ENCODE measurements around the gene ABHD17A. TPM values are rescaled to one million over a fixed set of nuclear protein-coding genes. Genes with fewer than 3 reads are reported as not detected.

The ABHD17A gene
- total and polyA plus RNA-seq, 9 of the 15 experiments (the other 6 are each of a cell fraction or from before 2014, with no cell fraction given), result 0.04 to 135 (median 21.8) TPM; not detected in 1

DNA sequence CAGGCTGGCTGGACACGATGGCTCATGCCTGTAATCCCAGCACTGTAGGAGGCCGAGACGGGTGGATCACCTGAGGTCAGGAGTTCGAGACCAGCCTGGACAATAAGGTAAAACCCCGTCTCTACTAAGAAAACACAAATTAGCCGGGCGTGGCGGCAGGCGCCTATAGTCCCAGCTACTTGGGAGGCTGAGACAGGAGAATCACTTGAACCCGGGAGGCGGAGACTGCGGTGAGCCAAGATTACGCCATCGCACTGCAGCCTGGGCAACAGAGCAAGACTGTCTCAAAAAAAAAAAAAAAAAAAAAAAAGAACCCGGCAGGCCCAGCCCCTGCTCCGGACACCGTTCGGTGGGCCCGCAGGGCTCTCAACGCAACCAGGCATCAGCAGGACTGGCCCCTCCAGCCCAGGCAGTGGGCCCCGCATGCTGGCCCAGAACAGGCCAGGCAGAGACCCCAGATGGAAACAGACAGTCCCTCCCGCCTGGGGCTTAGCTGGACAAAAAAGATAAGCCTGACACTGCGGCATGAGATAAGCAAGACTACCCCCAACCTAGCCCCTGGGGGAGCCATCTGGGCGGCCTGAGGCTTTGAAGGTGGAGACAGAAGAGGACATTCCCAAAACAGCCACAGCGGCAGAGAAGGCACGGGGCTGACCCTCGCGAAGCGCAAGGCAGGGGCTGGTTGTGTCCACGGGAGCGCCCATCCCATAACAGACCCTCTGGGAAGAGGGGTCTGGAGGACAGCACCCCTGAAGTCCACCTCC is 48.7 kb downstream of the ABHD17A start (continued):
- TF ChIP-seq, protein P1, sequence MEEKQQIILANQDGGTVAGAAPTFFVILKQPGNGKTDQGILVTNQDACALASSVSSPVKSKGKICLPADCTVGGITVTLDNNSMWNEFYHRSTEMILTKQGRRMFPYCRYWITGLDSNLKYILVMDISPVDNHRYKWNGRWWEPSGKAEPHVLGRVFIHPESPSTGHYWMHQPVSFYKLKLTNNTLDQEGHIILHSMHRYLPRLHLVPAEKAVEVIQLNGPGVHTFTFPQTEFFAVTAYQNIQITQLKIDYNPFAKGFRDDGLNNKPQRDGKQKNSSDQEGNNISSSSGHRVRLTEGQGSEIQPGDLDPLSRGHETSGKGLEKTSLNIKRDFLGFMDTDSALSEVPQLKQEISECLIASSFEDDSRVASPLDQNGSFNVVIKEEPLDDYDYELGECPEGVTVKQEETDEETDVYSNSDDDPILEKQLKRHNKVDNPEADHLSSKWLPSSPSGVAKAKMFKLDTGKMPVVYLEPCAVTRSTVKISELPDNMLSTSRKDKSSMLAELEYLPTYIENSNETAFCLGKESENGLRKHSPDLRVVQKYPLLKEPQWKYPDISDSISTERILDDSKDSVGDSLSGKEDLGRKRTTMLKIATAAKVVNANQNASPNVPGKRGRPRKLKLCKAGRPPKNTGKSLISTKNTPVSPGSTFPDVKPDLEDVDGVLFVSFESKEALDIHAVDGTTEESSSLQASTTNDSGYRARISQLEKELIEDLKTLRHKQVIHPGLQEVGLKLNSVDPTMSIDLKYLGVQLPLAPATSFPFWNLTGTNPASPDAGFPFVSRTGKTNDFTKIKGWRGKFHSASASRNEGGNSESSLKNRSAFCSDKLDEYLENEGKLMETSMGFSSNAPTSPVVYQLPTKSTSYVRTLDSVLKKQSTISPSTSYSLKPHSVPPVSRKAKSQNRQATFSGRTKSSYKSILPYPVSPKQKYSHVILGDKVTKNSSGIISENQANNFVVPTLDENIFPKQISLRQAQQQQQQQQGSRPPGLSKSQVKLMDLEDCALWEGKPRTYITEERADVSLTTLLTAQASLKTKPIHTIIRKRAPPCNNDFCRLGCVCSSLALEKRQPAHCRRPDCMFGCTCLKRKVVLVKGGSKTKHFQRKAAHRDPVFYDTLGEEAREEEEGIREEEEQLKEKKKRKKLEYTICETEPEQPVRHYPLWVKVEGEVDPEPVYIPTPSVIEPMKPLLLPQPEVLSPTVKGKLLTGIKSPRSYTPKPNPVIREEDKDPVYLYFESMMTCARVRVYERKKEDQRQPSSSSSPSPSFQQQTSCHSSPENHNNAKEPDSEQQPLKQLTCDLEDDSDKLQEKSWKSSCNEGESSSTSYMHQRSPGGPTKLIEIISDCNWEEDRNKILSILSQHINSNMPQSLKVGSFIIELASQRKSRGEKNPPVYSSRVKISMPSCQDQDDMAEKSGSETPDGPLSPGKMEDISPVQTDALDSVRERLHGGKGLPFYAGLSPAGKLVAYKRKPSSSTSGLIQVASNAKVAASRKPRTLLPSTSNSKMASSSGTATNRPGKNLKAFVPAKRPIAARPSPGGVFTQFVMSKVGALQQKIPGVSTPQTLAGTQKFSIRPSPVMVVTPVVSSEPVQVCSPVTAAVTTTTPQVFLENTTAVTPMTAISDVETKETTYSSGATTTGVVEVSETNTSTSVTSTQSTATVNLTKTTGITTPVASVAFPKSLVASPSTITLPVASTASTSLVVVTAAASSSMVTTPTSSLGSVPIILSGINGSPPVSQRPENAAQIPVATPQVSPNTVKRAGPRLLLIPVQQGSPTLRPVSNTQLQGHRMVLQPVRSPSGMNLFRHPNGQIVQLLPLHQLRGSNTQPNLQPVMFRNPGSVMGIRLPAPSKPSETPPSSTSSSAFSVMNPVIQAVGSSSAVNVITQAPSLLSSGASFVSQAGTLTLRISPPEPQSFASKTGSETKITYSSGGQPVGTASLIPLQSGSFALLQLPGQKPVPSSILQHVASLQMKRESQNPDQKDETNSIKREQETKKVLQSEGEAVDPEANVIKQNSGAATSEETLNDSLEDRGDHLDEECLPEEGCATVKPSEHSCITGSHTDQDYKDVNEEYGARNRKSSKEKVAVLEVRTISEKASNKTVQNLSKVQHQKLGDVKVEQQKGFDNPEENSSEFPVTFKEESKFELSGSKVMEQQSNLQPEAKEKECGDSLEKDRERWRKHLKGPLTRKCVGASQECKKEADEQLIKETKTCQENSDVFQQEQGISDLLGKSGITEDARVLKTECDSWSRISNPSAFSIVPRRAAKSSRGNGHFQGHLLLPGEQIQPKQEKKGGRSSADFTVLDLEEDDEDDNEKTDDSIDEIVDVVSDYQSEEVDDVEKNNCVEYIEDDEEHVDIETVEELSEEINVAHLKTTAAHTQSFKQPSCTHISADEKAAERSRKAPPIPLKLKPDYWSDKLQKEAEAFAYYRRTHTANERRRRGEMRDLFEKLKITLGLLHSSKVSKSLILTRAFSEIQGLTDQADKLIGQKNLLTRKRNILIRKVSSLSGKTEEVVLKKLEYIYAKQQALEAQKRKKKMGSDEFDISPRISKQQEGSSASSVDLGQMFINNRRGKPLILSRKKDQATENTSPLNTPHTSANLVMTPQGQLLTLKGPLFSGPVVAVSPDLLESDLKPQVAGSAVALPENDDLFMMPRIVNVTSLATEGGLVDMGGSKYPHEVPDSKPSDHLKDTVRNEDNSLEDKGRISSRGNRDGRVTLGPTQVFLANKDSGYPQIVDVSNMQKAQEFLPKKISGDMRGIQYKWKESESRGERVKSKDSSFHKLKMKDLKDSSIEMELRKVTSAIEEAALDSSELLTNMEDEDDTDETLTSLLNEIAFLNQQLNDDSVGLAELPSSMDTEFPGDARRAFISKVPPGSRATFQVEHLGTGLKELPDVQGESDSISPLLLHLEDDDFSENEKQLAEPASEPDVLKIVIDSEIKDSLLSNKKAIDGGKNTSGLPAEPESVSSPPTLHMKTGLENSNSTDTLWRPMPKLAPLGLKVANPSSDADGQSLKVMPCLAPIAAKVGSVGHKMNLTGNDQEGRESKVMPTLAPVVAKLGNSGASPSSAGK (IDR thresholded peaks at IDR 0.05), result no peak
- TF ChIP-seq, protein P2, sequence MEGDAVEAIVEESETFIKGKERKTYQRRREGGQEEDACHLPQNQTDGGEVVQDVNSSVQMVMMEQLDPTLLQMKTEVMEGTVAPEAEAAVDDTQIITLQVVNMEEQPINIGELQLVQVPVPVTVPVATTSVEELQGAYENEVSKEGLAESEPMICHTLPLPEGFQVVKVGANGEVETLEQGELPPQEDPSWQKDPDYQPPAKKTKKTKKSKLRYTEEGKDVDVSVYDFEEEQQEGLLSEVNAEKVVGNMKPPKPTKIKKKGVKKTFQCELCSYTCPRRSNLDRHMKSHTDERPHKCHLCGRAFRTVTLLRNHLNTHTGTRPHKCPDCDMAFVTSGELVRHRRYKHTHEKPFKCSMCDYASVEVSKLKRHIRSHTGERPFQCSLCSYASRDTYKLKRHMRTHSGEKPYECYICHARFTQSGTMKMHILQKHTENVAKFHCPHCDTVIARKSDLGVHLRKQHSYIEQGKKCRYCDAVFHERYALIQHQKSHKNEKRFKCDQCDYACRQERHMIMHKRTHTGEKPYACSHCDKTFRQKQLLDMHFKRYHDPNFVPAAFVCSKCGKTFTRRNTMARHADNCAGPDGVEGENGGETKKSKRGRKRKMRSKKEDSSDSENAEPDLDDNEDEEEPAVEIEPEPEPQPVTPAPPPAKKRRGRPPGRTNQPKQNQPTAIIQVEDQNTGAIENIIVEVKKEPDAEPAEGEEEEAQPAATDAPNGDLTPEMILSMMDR (IDR thresholded peaks at IDR 0.05 in 2 of 3, conservative IDR thresholded peaks at IDR 0.05 in 1 of 3; ENCODE audit: insufficient read depth in 2 of 3, low read depth in 1 of 3, low read length in 3 of 3), result 0 out of 6 replicates have a peak, but pooled peaks of 1 of the 3 experiments have one; percentile 10
- TF ChIP-seq NR2C2 (CRISPR knock-in tag; IDR thresholded peaks at IDR 0.05) (no peak), NR2C2 (tag; IDR thresholded peaks at IDR 0.05) (no peak), CTBP1 (IDR thresholded peaks at IDR 0.05; ENCODE audit: borderline replicate concordance) (peak; percentile 21; the same call in 1 of the 2 replicates), CHD2 (IDR thresholded peaks at IDR 0.05; ENCODE audit: low read depth, low read length) (no peak), EWSR1 (IDR thresholded peaks at IDR 0.05; ENCODE audit: borderline replicate concordance, low read depth, partially characterized antibody) (no peak), YY1 (IDR thresholded peaks at IDR 0.05; ENCODE audit: borderline replicate concordance in 1 of 3, control insufficient read depth in 1 of 3, extremely low read depth in 1 of 3, insufficient read depth in 3 of 3, insufficient read length in 1 of 3, insufficient replicate concordance in 2 of 3, low read depth in 1 of 3, low read length in 2 of 3) (no peak), POU5F1 (IDR thresholded peaks at IDR 0.05; ENCODE audit: borderline replicate concordance, low read depth, low read length, partially characterized antibody) (no peak), FOXA1 (IDR thresholded peaks at IDR 0.05; ENCODE audit: borderline replicate concordance) (no peak)
- TF ChIP-seq, protein P3, sequence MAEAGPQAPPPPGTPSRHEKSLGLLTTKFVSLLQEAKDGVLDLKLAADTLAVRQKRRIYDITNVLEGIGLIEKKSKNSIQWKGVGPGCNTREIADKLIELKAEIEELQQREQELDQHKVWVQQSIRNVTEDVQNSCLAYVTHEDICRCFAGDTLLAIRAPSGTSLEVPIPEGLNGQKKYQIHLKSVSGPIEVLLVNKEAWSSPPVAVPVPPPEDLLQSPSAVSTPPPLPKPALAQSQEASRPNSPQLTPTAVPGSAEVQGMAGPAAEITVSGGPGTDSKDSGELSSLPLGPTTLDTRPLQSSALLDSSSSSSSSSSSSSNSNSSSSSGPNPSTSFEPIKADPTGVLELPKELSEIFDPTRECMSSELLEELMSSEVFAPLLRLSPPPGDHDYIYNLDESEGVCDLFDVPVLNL (CRISPR knock-in tag; IDR thresholded peaks at IDR 0.05; ENCODE audit: low read depth), result no peak

All from K562 (cell line).